Body of pancreas (tissue), 4 donors: ENCODE results near the gene PDZK1IP1.

Experiments used
- POLR2A ChIP-seq, 3 donors: fragments of 450-650 bp; IDR thresholded peaks; one replicate each; pipeline ENCODE4 v1.6.1; 2016; ENCODE audit warnings: antibody characterized with exemption in 3 of 3, mild to moderate bottlenecking in 2 of 3
- TF ChIP-seq, protein P1 (sequence below), 7 experiments: fragments of 450-650 bp in 4 of 7; fragments of 200-600 bp in 3 of 7; sonication (generic) in 3 of 7; IDR thresholded peaks; one replicate each; pipeline ENCODE4 v1.5.1; 2016 to 2019; ENCODE audit warnings: antibody characterized with exemption in 7 of 7

DNA sequence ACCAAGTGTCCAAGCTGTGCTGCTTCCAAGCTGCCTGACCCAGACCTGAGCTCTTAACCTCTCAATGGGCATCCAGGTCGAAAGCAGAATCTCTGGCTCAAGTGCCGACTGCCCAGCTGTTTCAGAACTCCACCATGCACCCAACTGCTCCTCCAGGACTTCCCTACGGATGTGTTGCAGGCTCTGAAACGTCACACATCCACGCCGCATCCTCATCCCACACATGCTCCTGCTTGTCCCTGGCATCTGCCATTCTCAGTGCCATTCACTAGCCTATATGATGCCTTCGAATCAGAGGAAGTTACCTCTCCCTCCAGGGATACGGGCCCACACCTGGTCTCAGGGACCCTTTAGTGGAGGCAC lies 11.2 kb downstream of the PDZK1IP1 start:
- TF ChIP-seq, protein P1, sequence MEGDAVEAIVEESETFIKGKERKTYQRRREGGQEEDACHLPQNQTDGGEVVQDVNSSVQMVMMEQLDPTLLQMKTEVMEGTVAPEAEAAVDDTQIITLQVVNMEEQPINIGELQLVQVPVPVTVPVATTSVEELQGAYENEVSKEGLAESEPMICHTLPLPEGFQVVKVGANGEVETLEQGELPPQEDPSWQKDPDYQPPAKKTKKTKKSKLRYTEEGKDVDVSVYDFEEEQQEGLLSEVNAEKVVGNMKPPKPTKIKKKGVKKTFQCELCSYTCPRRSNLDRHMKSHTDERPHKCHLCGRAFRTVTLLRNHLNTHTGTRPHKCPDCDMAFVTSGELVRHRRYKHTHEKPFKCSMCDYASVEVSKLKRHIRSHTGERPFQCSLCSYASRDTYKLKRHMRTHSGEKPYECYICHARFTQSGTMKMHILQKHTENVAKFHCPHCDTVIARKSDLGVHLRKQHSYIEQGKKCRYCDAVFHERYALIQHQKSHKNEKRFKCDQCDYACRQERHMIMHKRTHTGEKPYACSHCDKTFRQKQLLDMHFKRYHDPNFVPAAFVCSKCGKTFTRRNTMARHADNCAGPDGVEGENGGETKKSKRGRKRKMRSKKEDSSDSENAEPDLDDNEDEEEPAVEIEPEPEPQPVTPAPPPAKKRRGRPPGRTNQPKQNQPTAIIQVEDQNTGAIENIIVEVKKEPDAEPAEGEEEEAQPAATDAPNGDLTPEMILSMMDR (IDR thresholded peaks at IDR 0.05), result no peak
- no peak for TF ChIP-seq POLR2A (IDR thresholded peaks at IDR 0.05)
